ENCODE measurements around the gene CHD8.

Gene CHD8

DNA sequence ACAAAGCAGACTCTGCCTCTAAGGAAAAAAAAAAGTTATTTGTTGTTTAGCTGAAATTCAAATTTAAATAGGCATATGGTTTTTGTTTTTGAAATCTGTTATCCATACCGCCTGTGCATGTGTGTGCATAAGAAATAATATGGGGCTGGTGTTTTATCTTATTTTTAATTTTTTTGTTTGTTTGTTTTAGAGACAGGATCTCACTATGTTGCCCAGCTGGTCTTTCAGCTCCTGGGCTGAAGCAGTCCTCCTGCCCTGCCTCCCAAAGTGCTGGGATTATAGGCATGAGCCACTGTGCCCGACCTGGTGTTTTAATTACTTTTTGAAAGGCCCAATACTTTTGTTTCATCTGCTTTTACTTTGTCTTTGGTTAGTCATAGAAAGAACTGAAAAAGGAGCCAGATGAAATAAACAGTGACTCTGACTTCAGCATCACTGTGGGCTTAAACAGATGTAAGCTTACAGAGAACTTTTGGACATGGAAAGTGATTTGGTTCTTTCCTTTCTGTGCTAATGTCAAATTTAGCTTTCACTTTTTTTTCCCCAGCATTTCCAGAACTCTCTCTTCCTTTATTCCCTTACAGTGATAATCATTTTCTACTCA is 109.3 kb downstream of the CHD8 start:
- no peak for TF ChIP-seq CTCF (IDR thresholded peaks at IDR 0.05; ENCODE audit: control insufficient read depth, extremely low read depth, insufficient read depth)
- no peak for DNase-seq (ENCODE audit: low read depth)
- H3K4me3 ChIP-seq (ENCODE audit: low read depth, low read length), result no peak overlapping the region

- H3K4me3 ChIP-seq (ENCODE audit: low read depth, low read length), result no peak overlapping the region
- TF ChIP-seq CTCF (IDR thresholded peaks at IDR 0.05; ENCODE audit: control insufficient read depth, extremely low read depth, insufficient read depth), result no peak
- no peak for DNase-seq (ENCODE audit: low read depth)
These were observed 112.7 kb downstream of the CHD8 start for GRCh38 chr14:21343035-21343794.

All from LNCaP clone FGC (cell line).